Stimulated activated CD8-positive, alpha-beta memory T cell treated with anti-CD3 and anti-CD28 coated beads, Interleukin-12 subunit alpha, Interleukin-12 subunit beta, amount 100 ng/mL, for 24 hours (primary cell): ENCODE data around the gene SLC38A2.

Experiments
- DNase-seq: peaks from one replicate; pipeline ENCODE4 v3.0.0-alpha.2; 2020; ENCODE audit errors: extremely low read depth

SLC38A2 gene

GRCh38 chr12:46391630-46392029, 19.1 kb upstream of the SLC38A2 start:
- no peak for DNase-seq

- DNase-seq = no peak
Measured at GRCh38 chr12:46390881-46391280, 18.3 kb upstream of the SLC38A2 start.

GRCh38 chr12:46390304-46390703, 17.7 kb upstream of the SLC38A2 start:
- no peak for DNase-seq

GRCh38 chr12:46389031-46389616, 16.6 kb upstream of the SLC38A2 start:
- no peak for DNase-seq

GRCh38 chr12:46388427-46389021, 16.0 kb upstream of the SLC38A2 start:
- DNase-seq = no peak

- no peak for DNase-seq
Measured at GRCh38 chr12:46387670-46388069, 15.1 kb upstream of the SLC38A2 start.

GRCh38 chr12:46386877-46387629, 14.5 kb upstream of the SLC38A2 start:
- DNase-seq = no peak

- no peak for DNase-seq
Measured at GRCh38 chr12:46386360-46386867, 13.8 kb upstream of the SLC38A2 start.

- DNase-seq = no peak
Measured at GRCh38 chr12:46385438-46385837, 12.9 kb upstream of the SLC38A2 start.

GRCh38 chr12:46384451-46385309, 12.1 kb upstream of the SLC38A2 start:
- no peak for DNase-seq

GRCh38 chr12:46383654-46384450, 11.3 kb upstream of the SLC38A2 start:
- peak; percentile 47 for DNase-seq

- peak; percentile 86 for DNase-seq
Measured at GRCh38 chr12:46382964-46383653, 10.5 kb upstream of the SLC38A2 start.

GRCh38 chr12:46382408-46382963, 9.9 kb upstream of the SLC38A2 start:
- DNase-seq = no peak

- no peak for DNase-seq
Measured at GRCh38 chr12:46380881-46381280, 8.3 kb upstream of the SLC38A2 start.

- no peak for DNase-seq
Measured at GRCh38 chr12:46380022-46380796, 7.6 kb upstream of the SLC38A2 start.

GRCh38 chr12:46379352-46379751, 6.8 kb upstream of the SLC38A2 start:
- no peak for DNase-seq

GRCh38 chr12:46378530-46378929, 6.0 kb upstream of the SLC38A2 start:
- DNase-seq = no peak

GRCh38 chr12:46377678-46378077, 5.1 kb upstream of the SLC38A2 start:
- DNase-seq = no peak

- DNase-seq = no peak
Measured at GRCh38 chr12:46376579-46376978, 4.0 kb upstream of the SLC38A2 start.
